PC-9 (cell line): ENCODE measurements around the gene PDP2. TPM values are rescaled to one million over a fixed set of nuclear protein-coding genes. Genes with fewer than 3 reads are reported as not detected.

Experiments used
- BruUV-seq: library from RNA; stranded (reverse); fragments of 400-500 nt; replicated peaks from 2 replicates; lab custom pipeline; 2021; lab: Mats Ljungman, UMichigan
- CTCF ChIA-PET: fragments of 300-600 bp; sonication (Branson Sonifier 250); formaldehyde crosslinking; loops from one replicate; lab custom pipeline; 2022; ENCODE audit warnings: antibody characterized with exemption; lab: Charles Lee
- POLR2A ChIA-PET: fragments of 300-600 bp; sonication (Branson Sonifier 250); formaldehyde crosslinking; loops from one replicate; lab custom pipeline; 2022; ENCODE audit warnings: antibody characterized with exemption; ENCODE audit not compliant: unreplicated experiment; lab: Charles Lee
- DNase-seq, 2 experiments: peaks; one replicate each; pipeline versions ENCODE4 v3.0.0 to v3.0.0-alpha.2; 2015 to 2022; ENCODE audit warnings: mixed read lengths in 1 of 2
- H2AFZ ChIP-seq: fragments of 200-600 bp; sonication (generic); 2 replicates; pipeline ENCODE4 v1.8.1; 2017; ENCODE audit warnings: antibody characterized with exemption
- H3F3A ChIP-seq: fragments of 200-600 bp; sonication (generic); 2 replicates; pipeline ENCODE4 v1.8.1; 2017; ENCODE audit warnings: antibody characterized with exemption, mild to moderate bottlenecking, low read depth; ENCODE audit not compliant: insufficient read depth
- H3K27ac ChIP-seq: fragments of 200-600 bp; sonication (generic); 2 replicates; pipeline ENCODE4 v1.6.1; 2016; ENCODE audit warnings: mixed run types
- H3K27me3 ChIP-seq: fragments of 200-600 bp; sonication (generic); 2 replicates; pipeline ENCODE4 v1.6.1; 2016; ENCODE audit warnings: low read depth, mixed run types; ENCODE audit not compliant: insufficient read depth
- H3K36me3 ChIP-seq: fragments of 200-600 bp; sonication (generic); 2 replicates; pipeline ENCODE4 v1.6.1; 2016; ENCODE audit warnings: low read depth, mixed run types
- H3K4me1 ChIP-seq: fragments of 200-600 bp; sonication (generic); replicated peaks from 2 replicates; pipeline ENCODE4 v1.6.1; 2016; ENCODE audit warnings: mixed run types; ENCODE audit not compliant: insufficient read depth
- H3K4me2 ChIP-seq: fragments of 200-600 bp; sonication (generic); 2 replicates; pipeline ENCODE4 v1.6.1; 2017; ENCODE audit warnings: mixed run types
- H3K4me3 ChIP-seq: fragments of 200-600 bp; sonication (generic); 2 replicates; pipeline ENCODE4 v1.6.1; 2016; ENCODE audit warnings: mixed run types
- H3K79me2 ChIP-seq: fragments of 200-600 bp; sonication (generic); 2 replicates; pipeline ENCODE4 v1.6.1; 2017; ENCODE audit warnings: low read depth, mixed run types
- H3K9me2 ChIP-seq: fragments of 200-600 bp; sonication (generic); 2 replicates; pipeline ENCODE4 v1.8.1; 2017; ENCODE audit warnings: mild to moderate bottlenecking; ENCODE audit not compliant: insufficient read depth
- H3K9me3 ChIP-seq: fragments of 200-600 bp; sonication (generic); 2 replicates; pipeline ENCODE4 v1.8.1; 2016; ENCODE audit warnings: low read depth; ENCODE audit not compliant: insufficient read depth
- H4K20me1 ChIP-seq: fragments of 200-600 bp; sonication (generic); 2 replicates; pipeline ENCODE4 v1.8.1; 2017; ENCODE audit not compliant: insufficient read depth
- EZH2 ChIP-seq: fragments of 200-600 bp; sonication (generic); IDR thresholded peaks from 2 replicates; pipeline ENCODE4 v1.8.0; 2017; ENCODE audit warnings: antibody characterized with exemption, low read depth
- intact Hi-C: fragments of 100-400 bp; cut with micrococcal nuclease; formaldehyde crosslinking; loops from one replicate; pipeline ENCODE4 v1.10.0; 2022; ENCODE audit not compliant: unreplicated experiment
- total RNA-seq: library from RNA; stranded (reverse); gene quantifications from 2 replicates; pipeline ENCODE4 v1.2.3, GENCODE V29; 2021
- TF ChIP-seq, protein P1 (sequence below): fragments of 200-600 bp; sonication (generic); conservative IDR thresholded peaks from 2 replicates; pipeline ENCODE4 v1.6.1; 2017; ENCODE audit warnings: mixed run types, antibody characterized with exemption, mild to moderate bottlenecking, moderate library complexity

Gene PDP2
- total RNA-seq, 1 experiment from 2014 or later: 21.6 TPM

DNA sequence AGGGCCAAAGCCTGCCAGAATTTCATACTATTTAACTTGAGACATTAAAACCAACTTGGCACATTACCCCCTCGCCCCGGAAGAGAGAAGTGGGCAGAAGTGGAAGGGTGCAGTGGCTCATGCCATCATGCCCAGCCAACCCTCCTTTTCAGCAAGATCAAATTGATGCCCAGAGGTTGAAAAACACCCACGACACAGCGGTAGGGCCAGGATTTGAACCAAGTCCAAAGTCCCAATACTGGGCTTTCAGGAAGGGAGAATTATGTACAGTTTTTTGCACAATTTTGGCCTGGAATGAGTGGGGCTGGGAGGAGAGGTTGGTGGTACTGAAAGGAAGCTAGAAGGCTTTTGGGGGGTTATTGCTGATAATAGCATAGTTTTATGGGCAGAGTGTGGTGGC is 11.0 kb downstream of the PDP2 start:
- Histone ChIP-seq H2AFZ (no peak overlapping the region), H4K20me1 (0 out of 2 replicates have a peak, but pooled peaks cover 3% of the 10 kb centered on the region), H3F3A (peaks cover 26% of the 10 kb centered on the region; the same call in 1 of the 2 replicates), H3K27me3 (no peaks in the 10 kb centered on the region), H3K9me2 (no peaks in the 10 kb centered on the region), H3K36me3 (no peaks in the 10 kb centered on the region), H3K4me3 (no peak overlapping the region), H3K27ac (no peak overlapping the region), H3K9me3 (no peaks in the 10 kb centered on the region), H3K4me1 (peaks cover 7% of the 10 kb centered on the region), H3K79me2 (no peaks in the 10 kb centered on the region), H3K4me2 (no peak overlapping the region)
- no TSS peak for BruUV-seq
- TF ChIP-seq EZH2: no peak
- TF ChIP-seq, protein P1, sequence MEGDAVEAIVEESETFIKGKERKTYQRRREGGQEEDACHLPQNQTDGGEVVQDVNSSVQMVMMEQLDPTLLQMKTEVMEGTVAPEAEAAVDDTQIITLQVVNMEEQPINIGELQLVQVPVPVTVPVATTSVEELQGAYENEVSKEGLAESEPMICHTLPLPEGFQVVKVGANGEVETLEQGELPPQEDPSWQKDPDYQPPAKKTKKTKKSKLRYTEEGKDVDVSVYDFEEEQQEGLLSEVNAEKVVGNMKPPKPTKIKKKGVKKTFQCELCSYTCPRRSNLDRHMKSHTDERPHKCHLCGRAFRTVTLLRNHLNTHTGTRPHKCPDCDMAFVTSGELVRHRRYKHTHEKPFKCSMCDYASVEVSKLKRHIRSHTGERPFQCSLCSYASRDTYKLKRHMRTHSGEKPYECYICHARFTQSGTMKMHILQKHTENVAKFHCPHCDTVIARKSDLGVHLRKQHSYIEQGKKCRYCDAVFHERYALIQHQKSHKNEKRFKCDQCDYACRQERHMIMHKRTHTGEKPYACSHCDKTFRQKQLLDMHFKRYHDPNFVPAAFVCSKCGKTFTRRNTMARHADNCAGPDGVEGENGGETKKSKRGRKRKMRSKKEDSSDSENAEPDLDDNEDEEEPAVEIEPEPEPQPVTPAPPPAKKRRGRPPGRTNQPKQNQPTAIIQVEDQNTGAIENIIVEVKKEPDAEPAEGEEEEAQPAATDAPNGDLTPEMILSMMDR: no peak
- ChIA-PET POLR2A (no interaction called here), CTCF (no interaction called here)
- intact Hi-C loops: loop anchor here (10.0 kb wide), 1 partner anchor 573 kb away; no protein-coding TSS in a partner anchor
- DNase-seq: no peak

DNA sequence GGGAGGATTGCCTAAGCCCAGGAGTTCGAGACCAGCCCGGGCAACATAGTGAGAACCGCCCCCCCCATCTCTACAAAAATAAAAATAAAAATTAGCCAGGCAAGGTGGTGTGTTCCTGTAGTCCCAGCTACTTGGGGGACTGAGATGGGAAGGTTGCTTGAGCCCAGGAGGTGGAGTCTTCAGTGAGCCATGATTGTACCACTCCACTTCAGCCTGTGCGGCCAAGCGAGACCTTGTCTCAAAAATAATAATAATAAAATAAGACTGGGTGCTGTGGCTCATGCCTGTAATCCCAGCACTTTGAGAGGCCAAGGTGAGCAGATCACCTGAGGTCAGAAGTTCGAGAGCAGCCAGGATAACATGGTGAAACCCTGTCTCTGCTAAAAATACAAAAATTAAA is 11.5 kb downstream of the PDP2 start:
- Histone ChIP-seq H3K79me2 (no peaks in the 10 kb centered on the region), H3F3A (peaks cover 23% of the 10 kb centered on the region; the same call in 1 of the 2 replicates), H3K4me3 (no peak overlapping the region), H4K20me1 (no peaks in the 10 kb centered on the region), H2AFZ (no peak overlapping the region), H3K9me3 (no peaks in the 10 kb centered on the region), H3K27ac (no peak overlapping the region), H3K4me1 (peaks cover 7% of the 10 kb centered on the region), H3K4me2 (no peak overlapping the region), H3K36me3 (no peaks in the 10 kb centered on the region), H3K9me2 (no peaks in the 10 kb centered on the region), H3K27me3 (no peaks in the 10 kb centered on the region)
- intact Hi-C loops: loop anchor here (10.0 kb wide), 1 partner anchor 573 kb away; no protein-coding TSS in a partner anchor
- BruUV-seq: no TSS peak
- no peak for DNase-seq
- POLR2A ChIA-PET: no interaction called here
- TF ChIP-seq, protein P1: no peak
- no peak for TF ChIP-seq EZH2
- CTCF ChIA-PET: interaction anchor here (0.6 to 0.7 kb wide), 2 partner anchors 627 to 835 kb away, joined by 3 to 4 read pairs; no protein-coding TSS in a partner anchor

DNA sequence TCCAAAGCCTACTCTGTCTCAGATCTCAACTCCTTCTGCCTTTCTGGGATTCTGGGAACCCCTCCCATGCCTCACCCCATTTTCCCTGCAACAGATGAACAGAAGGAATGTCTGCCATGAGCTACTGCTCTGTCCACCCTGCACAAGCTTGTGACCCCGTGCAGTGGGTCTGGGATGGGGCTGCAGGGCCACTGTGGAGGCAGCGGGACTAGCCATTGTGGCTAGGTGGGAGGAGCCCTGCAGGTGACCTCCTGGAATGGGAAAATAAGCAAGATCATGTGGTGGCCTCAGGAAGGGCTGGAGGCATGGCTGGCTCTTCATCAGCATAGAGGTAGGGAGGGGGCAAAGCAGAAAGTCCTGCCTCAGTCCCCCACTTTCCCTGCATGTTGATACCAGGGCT is 13.7 kb downstream of the PDP2 start:
- H3K79me2 ChIP-seq: no peaks in the 10 kb centered on the region
- CTCF ChIA-PET: no interaction called here
- H3K9me3 ChIP-seq: no peaks in the 10 kb centered on the region
- no peaks in the 10 kb centered on the region for H3K27me3 ChIP-seq
- DNase-seq: no peak
- peaks cover 14% of the 10 kb centered on the region; the same call in 1 of the 2 replicates for H3K4me1 ChIP-seq
- no peak overlapping the region for H2AFZ ChIP-seq
- no peak overlapping the region for H3K4me2 ChIP-seq
- BruUV-seq: no TSS peak
- H3K4me3 ChIP-seq: no peak overlapping the region
- no peaks in the 10 kb centered on the region for H3K9me2 ChIP-seq
- TF ChIP-seq EZH2: no peak
- TF ChIP-seq, protein P1: no peak
- no peaks in the 10 kb centered on the region for H4K20me1 ChIP-seq
- no peak overlapping the region for H3K27ac ChIP-seq
- peaks cover 26% of the 10 kb centered on the region; the same call in 1 of the 2 replicates for H3F3A ChIP-seq
- no peaks in the 10 kb centered on the region for H3K36me3 ChIP-seq
- POLR2A ChIA-PET: no interaction called here
- intact Hi-C loops: loop anchor here (2.0 to 10.0 kb wide), 2 partner anchors 121 to 571 kb away; no protein-coding TSS in a partner anchor
